ENCODE results near the gene ATP9A. TPM values are rescaled to one million over a fixed set of nuclear protein-coding genes. Genes with fewer than 3 reads are reported as not detected.
"Not testable (repeated sequence)": the region's sequence is repeated elsewhere in the genome, so short reads cannot be mapped to it uniquely, and the experiment has no call there.

The ATP9A gene
- total and polyA plus RNA-seq, 2 donors (not counting 1 experiment from before 2014, with no cell fraction given): 23.3 to 96.3 TPM

DNA sequence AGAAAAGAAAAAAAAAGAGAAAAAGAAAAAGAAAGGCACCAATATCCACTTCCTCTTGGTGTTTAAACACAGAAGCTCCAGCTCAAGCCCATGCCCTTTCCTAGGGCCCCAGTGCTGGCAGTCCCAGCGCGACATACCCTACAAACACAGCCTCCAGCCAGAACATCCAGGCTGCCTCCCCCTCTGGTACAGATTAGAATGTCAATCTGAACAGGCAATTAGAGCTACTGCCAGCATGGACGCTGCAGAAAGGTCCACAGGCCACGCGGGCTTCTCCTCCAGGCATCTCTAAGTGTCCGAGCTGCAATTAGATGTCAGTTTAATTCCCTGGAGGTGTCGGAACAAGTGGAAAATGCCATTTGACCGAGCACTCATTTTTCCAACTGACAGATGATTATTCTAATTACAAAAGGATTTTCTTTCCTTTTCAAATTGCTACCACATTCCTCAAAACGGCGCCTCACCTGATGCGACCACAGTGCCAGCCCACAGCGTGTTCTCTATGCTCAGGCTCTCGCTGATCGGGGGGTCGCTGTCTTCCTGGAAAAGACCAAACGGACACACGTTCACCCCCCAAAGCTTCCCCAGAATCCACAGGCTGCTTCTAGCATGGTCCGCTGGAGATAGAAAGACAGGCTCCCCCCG lies 79.5 kb downstream of the ATP9A start:
- H4K20me1 ChIP-seq (ENCODE audit: control insufficient read depth, extremely low read depth, insufficient read depth, low read length): no peaks in the 10 kb centered on the region
- no peak overlapping the region for H2AFZ ChIP-seq (ENCODE audit: low read length)
- H3K36me3 ChIP-seq (ENCODE audit: control insufficient read depth, insufficient read depth, low read length): no peaks in the 10 kb centered on the region
- no peaks in the 10 kb centered on the region for H3K79me2 ChIP-seq (ENCODE audit: control insufficient read depth, insufficient read depth, low read length)
- H3K9me3 ChIP-seq (ENCODE audit: control insufficient read depth, insufficient read depth, low read depth, low read length): no peaks in the 10 kb centered on the region
- H3K4me2 ChIP-seq (ENCODE audit: extremely low read depth, insufficient read depth, low read length): no peak overlapping the region
- H3K27me3 ChIP-seq (ENCODE audit: control insufficient read depth, insufficient read depth, low read length): no peaks in the 10 kb centered on the region
- TF ChIP-seq, protein P1, sequence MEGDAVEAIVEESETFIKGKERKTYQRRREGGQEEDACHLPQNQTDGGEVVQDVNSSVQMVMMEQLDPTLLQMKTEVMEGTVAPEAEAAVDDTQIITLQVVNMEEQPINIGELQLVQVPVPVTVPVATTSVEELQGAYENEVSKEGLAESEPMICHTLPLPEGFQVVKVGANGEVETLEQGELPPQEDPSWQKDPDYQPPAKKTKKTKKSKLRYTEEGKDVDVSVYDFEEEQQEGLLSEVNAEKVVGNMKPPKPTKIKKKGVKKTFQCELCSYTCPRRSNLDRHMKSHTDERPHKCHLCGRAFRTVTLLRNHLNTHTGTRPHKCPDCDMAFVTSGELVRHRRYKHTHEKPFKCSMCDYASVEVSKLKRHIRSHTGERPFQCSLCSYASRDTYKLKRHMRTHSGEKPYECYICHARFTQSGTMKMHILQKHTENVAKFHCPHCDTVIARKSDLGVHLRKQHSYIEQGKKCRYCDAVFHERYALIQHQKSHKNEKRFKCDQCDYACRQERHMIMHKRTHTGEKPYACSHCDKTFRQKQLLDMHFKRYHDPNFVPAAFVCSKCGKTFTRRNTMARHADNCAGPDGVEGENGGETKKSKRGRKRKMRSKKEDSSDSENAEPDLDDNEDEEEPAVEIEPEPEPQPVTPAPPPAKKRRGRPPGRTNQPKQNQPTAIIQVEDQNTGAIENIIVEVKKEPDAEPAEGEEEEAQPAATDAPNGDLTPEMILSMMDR (conservative IDR thresholded peaks at IDR 0.05 in 1 of 2, IDR thresholded peaks at IDR 0.05 in 1 of 2; ENCODE audit: low read depth in 1 of 2, low read length in 2 of 2): no peak
- no peak for TF ChIP-seq EZH2 (IDR thresholded peaks at IDR 0.05; ENCODE audit: low read length, missing control alignments)
- no peak overlapping the region for H3K4me3 ChIP-seq (replicated peaks in 1 of 4; ENCODE audit: control extremely low read depth in 1 of 4, insufficient read depth in 1 of 4, low read depth in 3 of 4, low read length in 4 of 4)
- no peak overlapping the region for H3K9ac ChIP-seq (ENCODE audit: insufficient read depth, low read length)
- H3K4me1 ChIP-seq (ENCODE audit: control insufficient read depth, extremely low read depth, insufficient read depth, low read length): no peaks in the 10 kb centered on the region
- DNase-seq (ENCODE audit: low read depth in 2 of 2): no peak
- H3K27ac ChIP-seq (ENCODE audit: insufficient read depth, low read length): no peak overlapping the region

DNA sequence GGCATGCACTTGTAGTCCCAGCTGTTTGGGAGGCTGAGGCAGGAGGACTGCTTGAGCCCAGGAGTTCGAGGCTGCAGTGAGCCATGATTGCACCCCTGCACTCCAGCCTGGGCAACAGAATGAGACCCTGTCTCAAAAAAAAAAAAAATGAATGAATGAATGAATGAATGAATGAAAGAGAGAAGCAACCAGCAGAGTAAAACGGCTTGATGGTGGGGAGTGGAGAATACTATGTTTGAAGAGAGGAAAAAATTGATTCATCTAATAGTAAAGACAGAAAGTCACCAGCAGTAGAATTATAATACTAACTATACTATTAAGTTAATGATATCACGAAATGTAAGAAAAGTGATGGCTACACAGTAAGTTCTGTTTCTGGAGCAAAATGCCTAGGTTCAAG lies 80.6 kb downstream of the ATP9A start:
- H3K27ac ChIP-seq (ENCODE audit: insufficient read depth, low read length): no peak overlapping the region

DNA sequence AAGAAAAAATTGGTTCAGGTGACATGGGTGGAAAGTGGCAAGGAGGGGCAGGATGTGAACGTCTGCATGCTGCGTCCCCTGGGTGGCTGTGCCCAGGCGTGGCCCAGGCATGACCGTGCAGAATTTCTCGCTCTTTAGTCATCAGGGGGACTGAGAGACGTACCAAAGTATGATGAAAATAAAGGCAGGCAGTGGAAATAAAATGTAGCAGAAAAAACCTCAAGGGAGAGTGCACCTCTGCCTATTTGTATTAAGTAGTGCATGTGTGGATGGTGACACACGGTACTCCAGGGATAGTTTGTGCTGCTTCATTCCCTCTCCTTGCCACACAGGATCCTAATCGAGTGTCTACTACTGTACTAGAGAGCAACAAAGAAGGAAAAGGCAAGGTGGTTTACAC lies 81.1 kb downstream of the ATP9A start:
- Histone ChIP-seq H3K79me2 (ENCODE audit: control insufficient read depth, insufficient read depth, low read length) (no peaks in the 10 kb centered on the region), H3K27ac (ENCODE audit: insufficient read depth, low read length) (no peak overlapping the region), H3K4me1 (ENCODE audit: control insufficient read depth, extremely low read depth, insufficient read depth, low read length) (no peaks in the 10 kb centered on the region), H3K9me3 (ENCODE audit: control insufficient read depth, insufficient read depth, low read depth, low read length) (no peaks in the 10 kb centered on the region), H2AFZ (ENCODE audit: low read length) (no peak overlapping the region), H3K4me2 (ENCODE audit: extremely low read depth, insufficient read depth, low read length) (no peak overlapping the region), H3K9ac (ENCODE audit: insufficient read depth, low read length) (no peak overlapping the region), H3K27me3 (ENCODE audit: control insufficient read depth, insufficient read depth, low read length) (no peaks in the 10 kb centered on the region), H3K36me3 (ENCODE audit: control insufficient read depth, insufficient read depth, low read length) (no peaks in the 10 kb centered on the region), H4K20me1 (ENCODE audit: control insufficient read depth, extremely low read depth, insufficient read depth, low read length) (no peaks in the 10 kb centered on the region), H3K4me3 (replicated peaks in 1 of 4; ENCODE audit: control extremely low read depth in 1 of 4, insufficient read depth in 1 of 4, low read depth in 3 of 4, low read length in 4 of 4) (no peak overlapping the region)
- TF ChIP-seq EZH2 (IDR thresholded peaks at IDR 0.05; ENCODE audit: low read length, missing control alignments): no peak
- TF ChIP-seq, protein P1 (conservative IDR thresholded peaks at IDR 0.05 in 1 of 2, IDR thresholded peaks at IDR 0.05 in 1 of 2; ENCODE audit: low read depth in 1 of 2, low read length in 2 of 2): no peak
- peak; percentile 75 to 77 for DNase-seq (ENCODE audit: low read depth in 2 of 2)

More for the DNA sequence above, 80.6 kb downstream of the ATP9A start:
- Histone ChIP-seq H3K4me3 (replicated peaks in 1 of 4; ENCODE audit: control extremely low read depth in 1 of 4, insufficient read depth in 1 of 4, low read depth in 3 of 4, low read length in 4 of 4) (no peak overlapping the region), H3K4me1 (ENCODE audit: control insufficient read depth, extremely low read depth, insufficient read depth, low read length) (no peaks in the 10 kb centered on the region), H2AFZ (ENCODE audit: low read length) (no peak overlapping the region), H3K9me3 (ENCODE audit: control insufficient read depth, insufficient read depth, low read depth, low read length) (no peaks in the 10 kb centered on the region), H4K20me1 (ENCODE audit: control insufficient read depth, extremely low read depth, insufficient read depth, low read length) (no peaks in the 10 kb centered on the region), H3K79me2 (ENCODE audit: control insufficient read depth, insufficient read depth, low read length) (no peaks in the 10 kb centered on the region), H3K27me3 (ENCODE audit: control insufficient read depth, insufficient read depth, low read length) (no peaks in the 10 kb centered on the region), H3K9ac (ENCODE audit: insufficient read depth, low read length) (no peak overlapping the region), H3K36me3 (ENCODE audit: control insufficient read depth, insufficient read depth, low read length) (no peaks in the 10 kb centered on the region), H3K4me2 (ENCODE audit: extremely low read depth, insufficient read depth, low read length) (no peak overlapping the region)
- DNase-seq (ENCODE audit: low read depth in 2 of 2): no peak
- no peak for TF ChIP-seq EZH2 (IDR thresholded peaks at IDR 0.05; ENCODE audit: low read length, missing control alignments)
- TF ChIP-seq, protein P1 (conservative IDR thresholded peaks at IDR 0.05 in 1 of 2, IDR thresholded peaks at IDR 0.05 in 1 of 2; ENCODE audit: low read depth in 1 of 2, low read length in 2 of 2): no peak

DNA sequence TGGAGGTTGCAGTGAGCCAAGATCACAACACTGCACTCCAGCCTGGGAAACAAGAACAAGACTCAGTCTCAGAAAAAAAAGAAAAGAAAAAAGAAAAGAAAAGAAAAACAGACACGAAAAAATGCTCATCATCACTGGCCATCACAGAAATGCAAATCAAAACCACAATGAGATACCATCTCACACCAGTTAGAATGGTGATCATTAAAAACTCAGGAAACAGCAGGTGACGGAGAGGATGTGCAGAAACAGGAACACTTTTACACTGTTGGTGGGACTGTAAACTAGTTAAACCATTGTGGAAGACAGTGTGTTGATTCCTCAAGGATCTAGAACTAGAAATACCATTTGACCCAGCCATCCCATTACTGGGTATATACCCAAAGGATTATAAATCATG lies 82.7 kb downstream of the ATP9A start:
- H3K9me3 ChIP-seq (ENCODE audit: control insufficient read depth, insufficient read depth, low read depth, low read length); H3K27ac ChIP-seq (ENCODE audit: insufficient read depth, low read length); H2AFZ ChIP-seq (ENCODE audit: low read length); H3K4me3 ChIP-seq (replicated peaks in 1 of 4; ENCODE audit: control extremely low read depth in 1 of 4, insufficient read depth in 1 of 4, low read depth in 3 of 4, low read length in 4 of 4); H3K79me2 ChIP-seq (ENCODE audit: control insufficient read depth, insufficient read depth, low read length); H3K4me2 ChIP-seq (ENCODE audit: extremely low read depth, insufficient read depth, low read length); H3K4me1 ChIP-seq (ENCODE audit: control insufficient read depth, extremely low read depth, insufficient read depth, low read length); DNase-seq (ENCODE audit: low read depth in 2 of 2); H3K9ac ChIP-seq (ENCODE audit: insufficient read depth, low read length); H4K20me1 ChIP-seq (ENCODE audit: control insufficient read depth, extremely low read depth, insufficient read depth, low read length); H3K27me3 ChIP-seq (ENCODE audit: control insufficient read depth, insufficient read depth, low read length); H3K36me3 ChIP-seq (ENCODE audit: control insufficient read depth, insufficient read depth, low read length): not testable (repeated sequence)
